Fibroblast of skin of back (primary cell): ENCODE data around the gene EPHA2.
A peak's percentile ranks its signal among the peaks of the same experiment; 100 is the strongest.

Source experiments
- DNase-seq: peaks from one replicate; pipeline ENCODE4 v3.0.0-alpha.2; 2013

EPHA2 gene

GRCh38 chr1:16091296-16091695 lies 64.6 kb downstream of the EPHA2 start:
- DNase-seq: no peak

- no peak for DNase-seq
Observed at GRCh38 chr1:16090076-16090826, 65.6 kb downstream of the EPHA2 start.

- DNase-seq: peak; percentile 36
Observed at GRCh38 chr1:16088996-16089395, 66.9 kb downstream of the EPHA2 start.

- DNase-seq: no peak
Observed at GRCh38 chr1:16088351-16088911, 67.4 kb downstream of the EPHA2 start.

GRCh38 chr1:16087733-16088132 lies 68.1 kb downstream of the EPHA2 start:
- DNase-seq: no peak

- DNase-seq: no peak
Observed at GRCh38 chr1:16085522-16085921, 70.3 kb downstream of the EPHA2 start.

GRCh38 chr1:16083486-16083885 lies 72.4 kb downstream of the EPHA2 start:
- DNase-seq: no peak

- peak; percentile 53 for DNase-seq
Observed at GRCh38 chr1:16082283-16083038, 73.4 kb downstream of the EPHA2 start.

- DNase-seq: no peak
Observed at GRCh38 chr1:16081636-16082035, 74.2 kb downstream of the EPHA2 start.

- DNase-seq: no peak
Observed at GRCh38 chr1:16080422-16081150, 75.3 kb downstream of the EPHA2 start.

- peak; percentile 68 for DNase-seq
Observed at GRCh38 chr1:16078925-16079656, 76.8 kb downstream of the EPHA2 start.

- no peak for DNase-seq
Observed at GRCh38 chr1:16077406-16078245, 78.2 kb downstream of the EPHA2 start.

- peak; percentile 27 for DNase-seq
Observed at GRCh38 chr1:16076865-16077238, 79.0 kb downstream of the EPHA2 start.

- peak; percentile 94 for DNase-seq
Observed at GRCh38 chr1:16076031-16076864, 79.6 kb downstream of the EPHA2 start.

GRCh38 chr1:16075337-16076030 lies 80.4 kb downstream of the EPHA2 start:
- peak; percentile 56 for DNase-seq
